Lower leg skin (tissue), 4 donors: Measurements from ENCODE around the gene TTC7B. TPM values are rescaled to one million over a fixed set of nuclear protein-coding genes. Genes with fewer than 3 reads are reported as not detected.

ENCODE experiments used
- DNase-seq, 2 donors: peaks; one replicate each; pipeline ENCODE4 v3.0.0-alpha.2; 2019; ENCODE audit warnings: low spot score in 2 of 2
- H3K4me3 ChIP-seq: fragments of 200-600 bp; sonication (generic); 2 replicates; pipeline ENCODE4 v1.5.1; 2017; ENCODE audit warnings: mild to moderate bottlenecking, low read depth; ENCODE audit not compliant: poor library complexity, severe bottlenecking
- CTCF ChIP-seq, 3 donors: fragments of 450-650 bp; IDR thresholded peaks; one replicate each; pipeline ENCODE4 v1.5.1; 2016; ENCODE audit warnings: antibody characterized with exemption in 3 of 3, mild to moderate bottlenecking in 3 of 3, moderate library complexity in 2 of 3
- POLR2A ChIP-seq, 2 donors: fragments of 450-650 bp; IDR thresholded peaks; one replicate each; pipeline ENCODE4 v1.6.1; 2016 to 2017; ENCODE audit warnings: antibody characterized with exemption in 2 of 2, mild to moderate bottlenecking in 1 of 2, moderate library complexity in 1 of 2
- WGBS, 2 donors: methylation state at CpG; one replicate each; pipeline ENCODE4 v1.1.5; 2018; 5-methylcytosine and 5-hydroxymethylcytosine counted together
- intact Hi-C: fragments of 100-400 bp; cut with DNase I; formaldehyde crosslinking; loops from one replicate; pipeline ENCODE4 v1.15.0; 2023; ENCODE audit warnings: low total_unique reads
- total RNA-seq, 4 donors: library from RNA; depleted of rRNA; stranded (reverse); fragments of >200 nt; gene quantifications; one replicate each; pipeline ENCODE4 v1.1.0, GENCODE V29; 2016

The TTC7B gene
- total RNA-seq, 4 donors from 2014 or later: 10.3 to 28.7 (median 20.2) TPM

GRCh38 chr14:90523961-90524875 lies 292.0 kb downstream of the TTC7B start:
- intact Hi-C loops: no loop called here
- no peak for DNase-seq
- TF ChIP-seq POLR2A (IDR thresholded peaks at IDR 0.05) (no peak), CTCF (IDR thresholded peaks at IDR 0.05) (no peak)
- WGBS, 2 donors: 76 to 77% methylated on average over 16 to 18 of the region's 18 CpGs
- H3K4me3 ChIP-seq: no peak overlapping the region

- intact Hi-C loops: no loop called here
- 84 to 87% methylated on average over 8 of the region's 8 CpGs for WGBS, 2 donors
- no peak for DNase-seq
- TF ChIP-seq CTCF (IDR thresholded peaks at IDR 0.05) (no peak), POLR2A (IDR thresholded peaks at IDR 0.05) (no peak)
- no peak overlapping the region for H3K4me3 ChIP-seq
Observed at GRCh38 chr14:90523544-90523943, 292.7 kb downstream of the TTC7B start.

GRCh38 chr14:90522571-90523191 lies 293.5 kb downstream of the TTC7B start:
- intact Hi-C loops: no loop called here
- TF ChIP-seq CTCF (IDR thresholded peaks at IDR 0.05) (no peak), POLR2A (IDR thresholded peaks at IDR 0.05) (no peak)
- DNase-seq: no peak

DNA sequence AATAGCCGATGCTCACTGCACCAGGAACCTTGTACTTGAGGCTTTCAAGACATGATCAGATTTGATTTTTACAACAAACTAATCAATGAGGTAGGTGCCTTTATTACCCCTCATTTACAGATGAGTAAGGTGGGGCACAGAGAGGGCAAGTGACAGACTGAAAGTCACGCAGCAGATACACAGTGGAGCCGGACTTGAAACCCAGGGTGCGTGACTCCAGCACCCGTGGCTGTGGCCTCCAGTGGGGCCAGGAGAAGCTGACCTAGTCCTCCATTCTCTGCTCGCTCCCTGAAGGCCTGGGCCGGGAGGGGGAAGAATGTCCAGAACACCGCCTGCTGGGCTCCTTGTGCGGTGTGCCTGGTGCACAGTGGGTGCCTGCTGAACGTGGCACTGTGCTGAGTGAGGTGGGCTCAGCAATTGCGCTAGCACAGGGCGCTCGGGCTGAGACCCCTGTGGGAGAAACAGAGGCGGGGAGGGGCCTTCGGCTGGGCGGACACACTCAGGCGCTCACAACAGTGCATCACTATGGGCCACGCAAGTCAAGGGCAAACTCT lies 294.2 kb downstream of the TTC7B start:
- 88 to 90% methylated on average over 18 of the region's 18 CpGs for WGBS, 2 donors
- no peak overlapping the region for H3K4me3 ChIP-seq
- TF ChIP-seq POLR2A (IDR thresholded peaks at IDR 0.05) (no peak), CTCF (IDR thresholded peaks at IDR 0.05) (no peak)
- intact Hi-C loops: no loop called here
- no peak for DNase-seq

More at GRCh38 chr14:90522571-90523191, 293.5 kb downstream of the TTC7B start:
- WGBS, 2 donors: 25 to 28% methylated on average over 18 of the region's 21 CpGs
- H3K4me3 ChIP-seq: no peak overlapping the region

DNA sequence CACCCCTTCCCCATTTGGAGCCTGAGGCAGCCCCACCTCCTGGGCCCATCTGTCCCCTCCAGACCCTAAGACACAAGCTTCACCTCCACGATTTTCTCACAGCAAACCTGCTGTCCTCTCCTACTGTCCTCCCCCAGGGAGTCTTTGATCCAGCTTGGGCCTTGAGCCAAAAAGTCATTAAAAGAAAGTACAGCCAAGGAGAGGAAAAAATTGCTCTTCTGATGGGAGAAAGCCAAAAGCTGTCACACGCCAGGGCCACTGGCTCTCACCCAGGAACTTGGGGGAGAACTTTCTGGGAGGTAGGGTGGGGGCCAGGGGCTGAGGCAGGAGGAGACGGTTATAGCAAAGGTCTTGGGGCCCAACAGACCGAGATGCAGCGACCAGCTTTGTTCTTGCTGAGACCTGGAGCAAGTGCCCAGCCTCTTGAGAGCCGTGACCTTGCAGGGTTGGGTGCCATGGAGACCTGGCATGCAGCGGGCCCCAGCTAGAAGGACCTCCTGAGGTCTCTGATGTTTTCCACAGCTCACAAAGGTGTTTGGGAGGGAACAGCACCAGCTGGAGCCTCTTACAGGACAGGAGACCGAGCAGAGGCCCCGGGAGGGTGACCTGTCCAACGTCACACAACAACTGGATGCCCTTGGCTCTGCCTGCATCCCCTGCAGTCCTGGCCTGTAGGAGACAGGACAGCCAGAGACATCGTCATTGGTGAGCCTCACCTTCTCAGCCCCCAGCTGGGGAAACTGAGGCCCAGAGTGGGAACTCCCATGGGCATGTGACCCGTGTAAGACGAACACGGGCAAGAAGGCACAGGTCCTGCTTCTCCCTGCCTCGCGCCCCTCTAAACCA lies 294.9 kb downstream of the TTC7B start:
- no peak overlapping the region for H3K4me3 ChIP-seq
- TF ChIP-seq POLR2A (IDR thresholded peaks at IDR 0.05) (no peak), CTCF (IDR thresholded peaks at IDR 0.05) (no peak)
- WGBS, 2 donors: 62 to 65% methylated on average over 16 of the region's 16 CpGs
- intact Hi-C loops: no loop called here
- DNase-seq: no peak
